Lower leg skin (tissue), 4 donors: ENCODE results near the gene TTC22. TPM values are rescaled to one million over a fixed set of nuclear protein-coding genes. Genes with fewer than 3 reads are reported as not detected.

Experiments
- DNase-seq, 2 donors: peaks; one replicate each; pipeline ENCODE4 v3.0.0-alpha.2; 2019; ENCODE audit warnings: low spot score in 2 of 2
- H3K4me3 ChIP-seq: fragments of 200-600 bp; sonication (generic); 2 replicates; pipeline ENCODE4 v1.5.1; 2017; ENCODE audit warnings: mild to moderate bottlenecking, low read depth; ENCODE audit not compliant: poor library complexity, severe bottlenecking
- CTCF ChIP-seq, 3 donors: fragments of 450-650 bp; IDR thresholded peaks; one replicate each; pipeline ENCODE4 v1.5.1; 2016; ENCODE audit warnings: antibody characterized with exemption in 3 of 3, mild to moderate bottlenecking in 3 of 3, moderate library complexity in 2 of 3
- POLR2A ChIP-seq, 2 donors: fragments of 450-650 bp; IDR thresholded peaks; one replicate each; pipeline ENCODE4 v1.6.1; 2016 to 2017; ENCODE audit warnings: antibody characterized with exemption in 2 of 2, mild to moderate bottlenecking in 1 of 2, moderate library complexity in 1 of 2
- WGBS, 2 donors: methylation state at CpG; one replicate each; pipeline ENCODE4 v1.1.5; 2018; 5-methylcytosine and 5-hydroxymethylcytosine counted together
- intact Hi-C: fragments of 100-400 bp; cut with DNase I; formaldehyde crosslinking; loops from one replicate; pipeline ENCODE4 v1.15.0; 2023; ENCODE audit warnings: low total_unique reads
- total RNA-seq, 4 donors: library from RNA; depleted of rRNA; stranded (reverse); fragments of >200 nt; gene quantifications; one replicate each; pipeline ENCODE4 v1.1.0, GENCODE V29; 2016

Gene TTC22
- total RNA-seq, 4 donors from 2014 or later, result 49.1 to 76.6 (median 65.7) TPM

- no peak overlapping the region for H3K4me3 ChIP-seq
- DNase-seq, result peak in 1 of 2 donors; percentile 58
- TF ChIP-seq CTCF (IDR thresholded peaks at IDR 0.05) (no peak), POLR2A (IDR thresholded peaks at IDR 0.05) (no peak)
- 76 to 83% methylated on average over 13 of the region's 13 CpGs for WGBS, 2 donors
- intact Hi-C loops, result loop anchor here (10.0 kb wide), 1 partner anchor 112 kb away; no protein-coding TSS in a partner anchor
Observed at GRCh38 chr1:54812801-54813484, 11.8 kb upstream of the TTC22 start.

GRCh38 chr1:54811739-54812655, 10.9 kb upstream of the TTC22 start:
- WGBS, 2 donors, result 85 to 88% methylated on average over 16 to 17 of the region's 18 CpGs
- DNase-seq, result peak in 1 of 2 donors; percentile 79

DNA sequence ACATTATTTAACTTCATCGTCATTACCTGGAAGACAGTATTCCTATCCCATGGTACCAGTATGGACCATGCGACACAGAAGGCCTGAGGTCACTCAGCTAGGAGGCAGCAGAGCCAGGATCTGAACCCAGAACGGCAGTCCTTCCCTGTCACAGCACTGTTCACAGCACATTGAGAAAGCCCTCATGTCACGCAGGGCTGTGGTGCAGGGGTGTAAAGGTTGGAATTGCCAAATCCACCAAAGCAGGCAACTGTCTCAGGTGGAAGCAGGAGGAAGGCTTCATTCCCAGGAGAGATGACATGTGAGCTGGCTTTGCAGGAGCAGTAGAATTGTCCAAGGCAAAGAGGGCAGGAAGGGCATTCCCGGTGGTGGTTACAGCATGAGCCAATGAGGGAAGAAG, 9.9 kb upstream of the TTC22 start:
- DNase-seq, result peak in 1 of 2 donors; percentile 54
- WGBS, 2 donors, result 83 to 94% methylated on average over 5 of the region's 5 CpGs
- intact Hi-C loops, result loop anchor here (10.0 kb wide), 1 partner anchor 114 kb away; no protein-coding TSS in a partner anchor
- TF ChIP-seq CTCF (IDR thresholded peaks at IDR 0.05), result no peak
- no peak for TF ChIP-seq POLR2A (IDR thresholded peaks at IDR 0.05)
- no peak overlapping the region for H3K4me3 ChIP-seq

More at GRCh38 chr1:54811739-54812655, 10.9 kb upstream of the TTC22 start:
- H3K4me3 ChIP-seq, result no peak overlapping the region
- TF ChIP-seq POLR2A (IDR thresholded peaks at IDR 0.05) (no peak), CTCF (IDR thresholded peaks at IDR 0.05) (no peak)
- intact Hi-C loops, result loop anchor here (10.0 kb wide), 1 partner anchor 113 kb away; no protein-coding TSS in a partner anchor

DNA sequence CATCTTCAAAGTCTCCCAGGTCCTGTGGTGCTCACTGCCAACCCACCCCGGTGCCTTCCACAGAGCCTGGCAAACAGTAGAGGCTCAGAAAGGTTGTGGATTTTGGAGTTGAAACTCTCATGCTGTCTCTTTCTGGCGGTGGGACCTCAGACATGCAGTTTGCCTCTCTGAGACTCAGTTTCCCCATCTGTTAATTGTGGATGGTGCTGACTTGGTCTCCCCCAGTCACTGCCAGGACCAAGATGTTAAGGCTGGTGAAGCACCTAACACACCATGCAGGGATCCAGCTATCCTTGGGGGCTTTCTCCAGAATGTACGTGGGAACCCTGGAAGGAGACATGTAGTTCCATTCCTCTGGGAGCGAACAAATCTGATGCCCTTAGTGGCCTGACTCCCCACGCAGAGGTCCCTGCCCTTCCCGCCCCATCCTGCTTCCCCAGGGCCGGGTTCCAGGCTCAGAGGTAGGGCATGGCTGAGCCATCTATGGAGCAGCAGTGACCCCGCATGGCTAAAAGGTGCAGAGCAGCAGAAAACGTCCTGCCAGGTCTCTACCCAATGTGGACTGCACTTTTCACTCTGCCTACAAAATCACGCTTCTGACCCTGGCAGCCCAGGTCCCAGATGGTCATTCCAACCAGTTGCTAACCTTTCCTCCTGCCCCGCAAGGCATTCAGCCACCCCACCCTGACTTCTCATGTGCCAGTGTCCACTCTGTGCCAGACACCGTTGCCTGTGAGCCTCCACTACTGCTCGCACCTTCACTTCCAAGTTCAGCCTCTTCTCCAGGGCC, 9.2 kb upstream of the TTC22 start:
- H3K4me3 ChIP-seq, result no peak overlapping the region
- DNase-seq, result peak in 1 of 2 donors; percentile 87
- intact Hi-C loops, result loop anchor here (10.0 kb wide), 1 partner anchor 114 kb away; no protein-coding TSS in a partner anchor
- TF ChIP-seq POLR2A (IDR thresholded peaks at IDR 0.05) (no peak), CTCF (IDR thresholded peaks at IDR 0.05) (no peak)
- WGBS, 2 donors, result 31 to 33% methylated on average over 13 of the region's 13 CpGs

DNA sequence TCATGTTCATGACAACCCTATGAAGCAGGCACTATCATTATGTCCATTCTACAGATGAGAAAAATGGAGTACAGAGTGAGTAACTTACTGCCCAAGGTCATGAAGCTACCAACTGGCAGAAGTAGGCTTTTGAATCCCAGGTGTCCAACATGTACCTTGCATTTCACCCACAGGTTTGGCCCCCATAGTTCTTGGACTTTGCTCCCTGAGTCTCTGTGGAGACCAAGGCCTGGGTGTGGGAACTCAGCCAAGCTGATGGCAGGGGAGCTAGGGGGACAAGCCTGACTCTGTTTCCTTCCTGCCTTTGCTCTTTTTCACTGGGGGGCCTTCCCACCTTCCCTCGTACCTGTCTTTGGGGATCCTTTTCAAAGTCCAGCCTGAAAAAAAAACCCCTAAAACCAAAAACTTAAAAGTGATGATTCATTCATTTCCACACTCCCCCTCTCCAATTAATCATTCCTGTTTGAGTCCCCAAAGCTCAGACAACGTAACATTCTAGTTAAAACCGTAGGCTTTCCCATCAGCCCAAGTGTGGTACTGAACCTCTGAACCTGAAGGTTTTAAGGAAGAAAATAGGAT, 8.5 kb upstream of the TTC22 start:
- peak in 1 of 2 donors; percentile 73 for DNase-seq
- WGBS, 2 donors, result 64 to 65% methylated on average over 3 of the region's 3 CpGs
- H3K4me3 ChIP-seq, result no peak overlapping the region
- intact Hi-C loops, result loop anchor here (10.0 kb wide), 1 partner anchor 115 kb away; no protein-coding TSS in a partner anchor
- no peak for TF ChIP-seq POLR2A (IDR thresholded peaks at IDR 0.05)
- no peak for TF ChIP-seq CTCF (IDR thresholded peaks at IDR 0.05)
